Stimulated activated CD8-positive, alpha-beta memory T cell treated with anti-CD3 and anti-CD28 coated beads, Interleukin-15, amount 100 ng/mL, for 1 hour (primary cell): ENCODE data around the gene LRP4.
A peak's percentile ranks its signal among the peaks of the same experiment; 100 is the strongest.

ENCODE experiments used
- DNase-seq: peaks from one replicate; pipeline ENCODE4 v3.0.0-alpha.2; 2020; ENCODE audit warnings: low read depth

The LRP4 gene

GRCh38 chr11:46845740-46846509, 72.4 kb downstream of the LRP4 start, which contains the start of gene CKAP5:
CKAP5 (minus strand) TSS chr11:46846280; CDS start chr11:46821231, 25,049 bp downstream.
- peak; percentile 77 for DNase-seq

DNA sequence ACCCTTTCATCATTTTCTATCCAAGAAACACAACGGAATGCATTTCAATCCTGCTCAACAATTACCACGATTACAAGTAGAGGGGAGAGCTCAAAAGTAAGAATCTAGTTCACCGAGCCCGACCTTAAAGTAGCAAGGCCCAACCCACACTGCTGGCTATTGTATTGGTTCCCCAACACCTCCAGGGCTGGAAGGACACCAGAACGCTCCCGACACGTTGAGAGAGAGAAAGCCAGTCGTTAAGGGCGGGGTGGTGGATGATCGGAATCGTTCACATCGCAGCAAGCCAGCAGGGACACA, 73.0 kb downstream of the LRP4 start:
- no peak for DNase-seq

DNA sequence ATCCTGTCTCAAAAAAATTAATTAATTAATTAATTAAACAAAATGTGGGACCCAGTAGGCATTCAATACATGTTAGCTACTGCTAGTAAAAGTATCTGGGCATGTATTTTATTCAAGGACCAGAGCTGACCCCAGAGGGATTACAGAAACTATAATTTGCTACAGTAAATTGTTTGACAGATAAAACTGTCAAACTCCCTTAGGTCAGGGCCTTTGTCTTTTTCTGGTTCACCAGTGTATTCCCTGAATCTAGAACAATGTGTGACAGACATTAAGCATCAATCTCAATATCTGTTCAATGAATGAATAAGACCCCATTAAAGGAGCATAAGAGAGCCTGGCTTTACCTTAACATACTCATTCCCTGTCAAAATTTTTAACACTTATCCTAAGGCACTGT, 78.2 kb downstream of the LRP4 start:
- DNase-seq = no peak

GRCh38 chr11:46838501-46838900, 79.8 kb downstream of the LRP4 start:
- DNase-seq = no peak

DNA sequence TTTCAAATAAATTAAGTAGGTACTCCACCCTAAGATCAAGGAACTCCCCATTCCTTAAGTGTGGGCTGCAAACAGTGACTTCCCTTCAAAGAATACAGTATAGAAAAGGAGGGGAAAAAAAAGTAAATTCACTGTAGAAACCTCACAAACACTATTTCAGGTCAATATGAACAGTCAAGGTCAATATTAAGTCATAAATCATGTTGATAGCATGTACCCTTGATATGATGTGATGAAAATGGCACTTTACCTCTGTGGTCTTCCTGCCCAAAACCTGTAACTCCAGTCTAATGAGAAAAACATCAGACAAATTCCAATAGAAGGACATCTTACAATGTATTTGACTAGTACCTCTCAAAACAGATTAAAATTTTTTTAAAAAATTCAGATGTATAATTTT, 80.5 kb downstream of the LRP4 start:
- no peak for DNase-seq

DNA sequence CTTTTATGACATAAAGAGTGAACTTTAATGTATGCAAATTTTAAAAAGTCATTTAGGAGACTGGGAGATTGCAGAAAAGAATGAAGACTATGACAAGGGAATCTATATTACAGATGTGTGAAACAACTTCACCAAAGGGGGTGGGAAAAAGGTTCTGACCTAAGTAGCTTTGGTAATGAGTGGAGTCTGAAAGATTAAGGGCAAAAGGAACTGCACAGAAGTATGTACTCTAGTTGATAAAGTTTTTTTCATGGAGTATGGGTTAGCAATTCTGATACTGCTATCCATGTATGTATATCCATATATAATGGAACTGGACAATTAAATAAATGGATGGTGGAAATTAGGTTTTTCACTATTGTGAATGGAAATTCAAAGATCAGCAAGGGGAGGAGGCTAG, 81.5 kb downstream of the LRP4 start:
- no peak for DNase-seq

DNA sequence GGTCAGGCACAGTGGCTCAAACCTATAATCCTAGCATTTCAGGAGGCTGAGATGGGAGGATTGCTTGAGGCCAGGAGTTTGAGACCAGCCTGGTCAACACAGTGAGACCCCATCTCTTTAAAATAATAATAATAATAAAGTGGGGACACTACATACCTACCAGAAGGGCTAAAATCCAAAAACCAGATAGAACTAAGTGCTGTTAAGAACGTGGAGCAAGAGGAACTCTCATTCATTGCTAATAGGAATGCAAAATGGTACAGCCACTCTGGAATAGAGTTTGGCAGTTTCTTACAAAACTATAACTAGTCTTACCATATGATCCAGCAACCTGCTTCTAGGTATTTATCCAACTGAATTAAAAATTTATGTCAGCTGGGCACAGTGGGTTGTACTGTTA, 81.9 kb downstream of the LRP4 start:
- DNase-seq = no peak

DNA sequence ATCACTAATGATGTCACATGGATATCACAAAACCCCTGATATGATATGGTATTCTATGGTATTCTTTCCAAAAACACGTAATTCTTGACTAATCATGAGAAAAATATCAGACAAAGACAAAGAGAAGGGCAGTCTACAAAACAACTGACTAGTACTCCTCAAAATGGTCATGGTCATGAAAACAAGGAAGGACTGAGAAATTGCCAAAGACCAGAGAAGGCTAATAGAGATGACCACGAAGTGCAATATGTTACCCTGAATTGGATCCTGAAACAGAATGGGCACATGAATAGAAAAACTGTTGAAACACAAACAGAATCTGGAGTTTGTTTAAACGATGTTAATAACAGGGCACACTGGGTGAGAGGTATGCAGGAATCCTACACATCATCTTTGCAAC, 82.5 kb downstream of the LRP4 start:
- no peak for DNase-seq

DNA sequence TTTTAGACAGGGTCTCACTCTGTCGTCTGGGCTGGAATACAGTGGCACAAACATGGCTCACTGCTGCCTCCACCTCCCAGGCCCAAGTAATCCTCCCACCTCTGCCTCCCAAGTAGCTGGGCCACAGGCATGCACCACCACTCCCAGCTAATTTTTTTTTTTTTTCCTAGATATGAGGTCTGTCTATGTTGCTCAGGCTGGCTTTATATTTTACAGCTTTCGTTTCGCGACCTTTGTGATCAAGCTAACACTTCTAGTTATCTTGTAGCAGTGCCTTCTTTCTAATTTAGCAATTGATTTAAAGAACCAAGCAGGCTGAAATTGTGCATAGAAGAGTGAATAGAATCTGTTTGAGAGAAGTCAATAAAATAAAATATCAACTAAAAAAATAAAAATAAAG, 83.5 kb downstream of the LRP4 start:
- no peak for DNase-seq

GRCh38 chr11:46832511-46833214, 85.7 kb downstream of the LRP4 start:
- no peak for DNase-seq

GRCh38 chr11:46827995-46828394, 90.4 kb downstream of the LRP4 start:
- DNase-seq = no peak

DNA sequence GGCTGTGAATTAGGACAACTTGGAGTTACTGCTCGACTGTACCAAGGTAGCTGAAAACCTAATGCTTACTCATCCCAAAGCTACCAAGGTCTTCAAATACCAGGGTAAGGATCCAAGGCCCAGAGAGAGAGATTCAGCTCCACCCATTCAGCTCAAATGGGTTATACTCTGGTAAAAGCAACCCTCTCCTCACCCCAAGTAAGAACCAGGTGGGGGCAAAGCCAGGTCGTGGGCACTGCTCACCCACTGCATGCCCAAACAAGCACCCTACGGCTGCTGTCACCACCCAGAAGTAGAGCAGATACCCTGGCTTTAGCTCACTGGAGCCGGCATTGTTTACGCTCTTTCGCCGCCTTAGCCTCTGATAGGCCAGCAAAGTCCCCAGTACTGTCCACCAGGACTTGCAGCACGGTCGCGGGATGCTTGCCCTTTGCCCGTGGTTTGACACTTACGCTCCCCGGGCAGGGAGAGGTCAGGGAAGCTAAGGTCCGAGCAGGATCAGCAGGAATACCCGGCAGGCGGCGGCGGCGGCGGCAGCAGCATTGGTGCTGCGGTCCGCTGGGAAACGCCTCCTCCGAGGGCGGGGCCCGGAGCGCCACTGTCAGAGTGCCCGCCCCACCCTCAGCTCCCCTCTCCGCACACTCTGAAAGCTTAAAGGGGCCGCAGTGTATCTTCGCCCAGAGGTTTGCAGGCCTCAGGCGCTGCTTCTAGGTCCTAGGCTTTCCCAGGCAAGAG, 91.9 kb downstream of the LRP4 start:
- DNase-seq = peak; percentile 34

- no peak for DNase-seq
Observed at GRCh38 chr11:46808799-46809431, 109.4 kb downstream of the LRP4 start.
